HG03432 (cell line): Measurements from ENCODE around the gene TLNRD1.

ENCODE experiments used
- ATAC-seq: cut with Tn5 transposase; IDR thresholded peaks from one replicate; pipeline ENCODE4 v1.9.1; 2021; ENCODE audit warnings: mild to moderate bottlenecking, moderate library complexity; ENCODE audit not compliant: unreplicated experiment

Gene TLNRD1

GRCh38 chr15:81053621-81054020, 52.9 kb downstream of the TLNRD1 start:
- ATAC-seq = no peak

- ATAC-seq = no peak
Measured at GRCh38 chr15:81054236-81054635, 53.5 kb downstream of the TLNRD1 start.
